Left lung (tissue), 10 donors: ENCODE data around the gene VARS1. TPM values are rescaled to one million over a fixed set of nuclear protein-coding genes. Genes with fewer than 3 reads are reported as not detected.

Experiments used
- ATAC-seq: fragments of 200-7000 bp; cut with Tn5 transposase; one replicate; pipeline ENCODE4 v1.9.1; 2020; ENCODE audit warnings: moderate library complexity
- DNase-seq, 4 donors: peaks; one replicate each; pipeline ENCODE4 v3.0.0-alpha.2; 2013 to 2020
- H3K27ac ChIP-seq, 2 donors: fragments of 200-600 bp; sonication (generic) in 1 of 2; one replicate each; pipeline versions ENCODE4 v1.5.0 to v1.8.0; 2020 to 2021
- H3K27me3 ChIP-seq, 2 donors: fragments of 200-600 bp; sonication (generic) in 1 of 2; one replicate each; pipeline versions ENCODE4 v1.5.0 to v1.8.0; 2020 to 2021
- H3K36me3 ChIP-seq, 2 donors: fragments of 200-600 bp; sonication (generic) in 1 of 2; one replicate each; pipeline versions ENCODE4 v1.5.0 to v1.8.0; 2020 to 2021
- H3K4me1 ChIP-seq, 2 donors: fragments of 200-600 bp; one replicate each; pipeline ENCODE4 v1.8.0; 2021
- H3K4me3 ChIP-seq, 2 donors: fragments of 200-600 bp; sonication (generic) in 1 of 2; one replicate each; pipeline versions ENCODE4 v1.5.0 to v1.8.0; 2020 to 2021; ENCODE audit warnings: mild to moderate bottlenecking in 1 of 2
- H3K9me3 ChIP-seq, 2 donors: fragments of 200-600 bp; sonication (generic) in 1 of 2; one replicate each; pipeline versions ENCODE4 v1.5.0 to v1.8.0; 2020 to 2021
- CTCF ChIP-seq, 2 donors: fragments of 200-600 bp; sonication (generic) in 1 of 2; IDR thresholded peaks; one replicate each; pipeline versions ENCODE4 v1.5.0 to v1.8.0; 2021; ENCODE audit warnings: antibody characterized with exemption in 2 of 2
- intact Hi-C, 2 donors: fragments of 100-400 bp; cut with DNase I; formaldehyde crosslinking; loops; one replicate each; pipeline versions ENCODE4 v1.11.2 to v1.14.2; 2022
- polyA plus RNA-seq, 6 donors: library from polyadenylated mRNA; unstranded; fragments of 120-200 nt; gene quantifications; one replicate each; pipeline ENCODE4 v1.2.1, GENCODE V29; 2013; ENCODE audit not compliant: insufficient read length in 6 of 6
- total RNA-seq, 2 donors: library from RNA; stranded (reverse); fragmentation: NEBNext Ultra II Directional; extraction: Animal tissue kit (Norgen Biotek cat#: 25700); gene quantifications; one replicate each; pipeline ENCODE4 v1.2.1, GENCODE V29; 2021
- donor health status: DM: no; HTN: yes; CAD: no.
- donor health status: DM: no; HTN: no; CAD: no.

Gene VARS1
- total and polyA plus RNA-seq, 8 donors: 38.4 to 103 (median 46.6) TPM

DNA sequence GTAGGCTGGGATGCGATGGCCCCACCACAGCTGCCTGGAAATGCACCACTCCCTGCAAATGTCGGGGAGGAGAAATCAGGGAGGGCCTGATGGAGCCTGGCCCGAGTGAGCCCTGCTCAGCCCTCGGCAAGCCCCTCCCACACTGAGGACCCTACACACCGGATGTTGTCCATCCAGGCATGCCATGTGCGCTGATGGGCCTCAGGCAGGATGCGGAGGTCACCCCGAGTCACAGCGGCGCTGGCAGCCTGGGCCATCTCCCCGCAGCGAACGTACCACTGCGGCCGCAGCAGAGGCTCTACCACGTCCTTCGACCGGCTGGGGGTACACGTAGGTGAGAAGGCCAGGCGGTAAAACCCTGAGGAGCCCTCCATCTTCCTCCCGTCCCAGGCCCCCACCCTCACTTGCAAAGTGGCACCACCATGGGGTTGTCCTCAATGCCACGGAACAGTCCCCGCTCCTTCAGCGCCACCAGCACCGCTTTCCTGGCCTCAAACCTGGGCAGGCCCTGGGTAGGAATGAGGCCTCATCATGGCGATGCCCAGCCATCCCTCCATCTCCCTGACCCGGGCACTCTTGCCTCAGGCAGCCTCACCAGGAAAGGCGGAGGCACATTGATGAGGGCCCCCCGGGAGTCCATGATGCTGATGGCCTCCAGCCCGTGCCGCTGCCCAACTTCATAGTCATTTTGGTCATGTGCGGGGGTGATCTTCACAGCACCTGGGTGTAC is 13.3 kb downstream of the VARS1 start:
- Histone ChIP-seq H3K27ac (no peak overlapping the region), H3K4me3 (no peak overlapping the region), H3K36me3 (peaks cover 0 to 86% of the 10 kb centered on the region in 2 donors), H3K9me3 (no peaks in the 10 kb centered on the region), H3K27me3 (no peaks in the 10 kb centered on the region), H3K4me1 (peaks cover 0 to 3% of the 10 kb centered on the region in 2 donors)
- TF ChIP-seq CTCF (IDR thresholded peaks at IDR 0.05): no peak
- DNase-seq (peak in 1 of 4 donors; percentile 67), ATAC-seq (no peak)
- intact Hi-C loops: no loop called here

GRCh38 chr6:31781244-31782125 is 14.1 kb downstream of the VARS1 start:
- ATAC-seq (no peak), DNase-seq (peak in 1 of 4 donors; percentile 54)
- Histone ChIP-seq H3K27me3 (no peaks in the 10 kb centered on the region), H3K9me3 (no peaks in the 10 kb centered on the region), H3K27ac (no peak overlapping the region), H3K4me1 (peaks cover 5 to 11% of the 10 kb centered on the region in 2 donors), H3K36me3 (peaks cover 0 to 86% of the 10 kb centered on the region in 2 donors), H3K4me3 (no peak overlapping the region)
- TF ChIP-seq CTCF (IDR thresholded peaks at IDR 0.05): no peak
- intact Hi-C loops: no loop called here

GRCh38 chr6:31780507-31781243 is 14.9 kb downstream of the VARS1 start:
- DNase-seq: peak in 1 of 4 donors; percentile 53
- no peak for TF ChIP-seq CTCF (IDR thresholded peaks at IDR 0.05)
- Histone ChIP-seq H3K4me1 (peaks cover 7 to 18% of the 10 kb centered on the region in 2 donors), H3K9me3 (no peaks in the 10 kb centered on the region), H3K27ac (no peak overlapping the region), H3K27me3 (no peaks in the 10 kb centered on the region), H3K36me3 (peaks cover 0 to 78% of the 10 kb centered on the region in 2 donors), H3K4me3 (no peak overlapping the region)
- ATAC-seq: no peak
- intact Hi-C loops: no loop called here

GRCh38 chr6:31779908-31780307 is 15.6 kb downstream of the VARS1 start:
- peaks cover 7 to 18% of the 10 kb centered on the region in 2 donors for H3K4me1 ChIP-seq
- intact Hi-C loops: no loop called here
- H3K36me3 ChIP-seq: peaks cover 0 to 70% of the 10 kb centered on the region in 2 donors
- no peak overlapping the region for H3K27ac ChIP-seq
- no peaks in the 10 kb centered on the region for H3K27me3 ChIP-seq
- DNase-seq: peak in 1 of 4 donors; percentile 53
- no peak for TF ChIP-seq CTCF (IDR thresholded peaks at IDR 0.05)
- no peak for ATAC-seq
- H3K9me3 ChIP-seq: no peaks in the 10 kb centered on the region
- no peak overlapping the region for H3K4me3 ChIP-seq
